Ascending aorta (tissue), 2 donors: ENCODE results near the gene AP5M1. TPM values are rescaled to one million over a fixed set of nuclear protein-coding genes. Genes with fewer than 3 reads are reported as not detected.

Experiments
- DNase-seq, 2 donors: peaks; one replicate each; pipeline ENCODE4 v3.0.0-alpha.2; 2019; ENCODE audit warnings: low spot score in 2 of 2
- H3K27ac ChIP-seq, 2 donors: fragments of 200-600 bp; sonication (generic); one replicate each; pipeline ENCODE4 v1.5.1; 2016 to 2017; ENCODE audit warnings: mild to moderate bottlenecking in 1 of 2
- H3K27me3 ChIP-seq: fragments of 200-600 bp; sonication (generic); one replicate; pipeline ENCODE4 v1.5.1; 2017
- H3K36me3 ChIP-seq, 2 donors: fragments of 200-600 bp; sonication (generic); one replicate each; pipeline ENCODE4 v1.5.1; 2016
- H3K4me1 ChIP-seq, 2 donors: fragments of 200-600 bp; sonication (generic); one replicate each; pipeline ENCODE4 v1.5.1; 2016 to 2017; ENCODE audit warnings: mild to moderate bottlenecking in 1 of 2
- H3K4me3 ChIP-seq, 2 donors: fragments of 200-600 bp; sonication (generic); one replicate each; pipeline ENCODE4 v1.5.1; 2016 to 2017; ENCODE audit warnings: mild to moderate bottlenecking in 1 of 2
- H3K9me3 ChIP-seq, 2 donors: fragments of 200-600 bp; sonication (generic); one replicate each; pipeline ENCODE4 v1.5.1; 2016
- intact Hi-C: fragments of 100-400 bp; cut with DNase I; formaldehyde crosslinking; loops from one replicate; pipeline ENCODE4 v1.15.1; 2023
- total RNA-seq: library from RNA; depleted of rRNA; stranded (reverse); fragments of >200 nt; gene quantifications from one replicate; pipeline ENCODE4 v1.1.0, GENCODE V29; 2016
- TF ChIP-seq, protein P1 (sequence below), 3 experiments: fragments of 200-600 bp in 2 of 3; fragments of 450-650 bp in 1 of 3; sonication (generic) in 2 of 3; IDR thresholded peaks; one replicate each; pipeline ENCODE4 v1.5.1; 2016 to 2019; ENCODE audit warnings: antibody characterized with exemption in 3 of 3, mild to moderate bottlenecking in 1 of 3, moderate library complexity in 1 of 3

The AP5M1 gene
- total RNA-seq, 1 donor from 2014 or later, result 6.2 TPM

DNA sequence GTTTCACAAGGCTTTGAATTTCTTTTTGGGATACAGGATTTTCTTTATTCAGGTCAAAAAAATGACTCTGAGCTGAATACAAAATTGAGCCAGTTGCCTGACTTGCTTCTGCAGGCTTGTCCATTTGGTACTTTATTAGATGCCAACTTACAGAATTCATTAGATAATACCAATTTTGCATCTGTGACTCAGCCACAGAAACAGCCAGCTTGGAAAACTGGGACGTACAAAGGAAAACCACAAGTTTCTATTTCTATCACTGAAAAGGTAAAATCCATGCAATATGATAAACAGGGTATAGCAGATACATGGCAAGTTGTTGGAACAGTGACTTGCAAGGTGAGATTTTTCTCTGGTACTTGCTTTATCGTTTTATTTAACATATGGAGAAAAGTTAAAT, 5.8 kb downstream of the AP5M1 start:
- Histone ChIP-seq H3K27ac (no peak overlapping the region), H3K4me3 (no peak overlapping the region), H3K36me3 (peaks cover 0 to 14% of the 10 kb centered on the region in 2 donors), H3K4me1 (peaks cover 6 to 20% of the 10 kb centered on the region in 2 donors), H3K27me3 (no peaks in the 10 kb centered on the region), H3K9me3 (no peaks in the 10 kb centered on the region)
- TF ChIP-seq, protein P1, sequence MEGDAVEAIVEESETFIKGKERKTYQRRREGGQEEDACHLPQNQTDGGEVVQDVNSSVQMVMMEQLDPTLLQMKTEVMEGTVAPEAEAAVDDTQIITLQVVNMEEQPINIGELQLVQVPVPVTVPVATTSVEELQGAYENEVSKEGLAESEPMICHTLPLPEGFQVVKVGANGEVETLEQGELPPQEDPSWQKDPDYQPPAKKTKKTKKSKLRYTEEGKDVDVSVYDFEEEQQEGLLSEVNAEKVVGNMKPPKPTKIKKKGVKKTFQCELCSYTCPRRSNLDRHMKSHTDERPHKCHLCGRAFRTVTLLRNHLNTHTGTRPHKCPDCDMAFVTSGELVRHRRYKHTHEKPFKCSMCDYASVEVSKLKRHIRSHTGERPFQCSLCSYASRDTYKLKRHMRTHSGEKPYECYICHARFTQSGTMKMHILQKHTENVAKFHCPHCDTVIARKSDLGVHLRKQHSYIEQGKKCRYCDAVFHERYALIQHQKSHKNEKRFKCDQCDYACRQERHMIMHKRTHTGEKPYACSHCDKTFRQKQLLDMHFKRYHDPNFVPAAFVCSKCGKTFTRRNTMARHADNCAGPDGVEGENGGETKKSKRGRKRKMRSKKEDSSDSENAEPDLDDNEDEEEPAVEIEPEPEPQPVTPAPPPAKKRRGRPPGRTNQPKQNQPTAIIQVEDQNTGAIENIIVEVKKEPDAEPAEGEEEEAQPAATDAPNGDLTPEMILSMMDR (IDR thresholded peaks at IDR 0.05), result no peak
- DNase-seq, result no peak
- intact Hi-C loops, result no loop called here

DNA sequence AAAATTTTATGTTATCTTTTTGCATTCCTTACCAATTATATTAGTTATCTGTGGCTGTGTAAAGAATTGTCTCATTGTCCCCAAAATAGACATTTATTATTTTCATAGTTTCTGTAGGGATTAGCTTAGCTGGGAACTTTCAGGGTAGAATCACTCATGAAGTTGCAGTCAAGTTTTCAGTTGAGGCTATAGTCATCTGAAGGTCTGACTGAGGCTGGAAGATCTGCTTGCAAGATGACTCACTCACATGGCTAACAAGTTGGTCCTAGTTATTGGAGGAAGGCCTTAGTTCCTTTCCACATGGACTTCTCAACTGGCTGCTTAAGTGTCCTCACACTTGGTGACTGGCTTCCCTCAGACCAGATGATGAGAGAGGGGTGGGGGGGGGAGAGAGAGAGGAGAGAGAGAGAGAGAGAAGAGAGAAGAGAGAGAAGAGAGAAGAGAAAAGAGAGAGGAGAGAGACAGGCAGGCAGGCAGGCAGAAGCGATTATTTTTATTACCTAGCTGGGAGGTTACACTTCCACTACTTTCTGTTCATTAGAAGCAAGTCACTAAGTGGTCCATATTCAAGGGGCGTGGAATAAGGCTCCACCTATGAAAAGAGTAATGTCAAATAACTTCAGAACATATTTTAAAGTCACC, 6.4 kb downstream of the AP5M1 start:
- H3K9me3 ChIP-seq, result no peaks in the 10 kb centered on the region
- no peak overlapping the region for H3K4me3 ChIP-seq
- H3K27me3 ChIP-seq, result no peaks in the 10 kb centered on the region
- H3K4me1 ChIP-seq, result peaks cover 6 to 16% of the 10 kb centered on the region in 2 donors
- TF ChIP-seq, protein P1 (IDR thresholded peaks at IDR 0.05), result no peak
- intact Hi-C loops, result loop anchor here (1.0 kb wide), 1 partner anchor 12 kb away; no protein-coding TSS in a partner anchor
- H3K36me3 ChIP-seq, result peaks cover 0 to 15% of the 10 kb centered on the region in 2 donors
- no peak for DNase-seq
- no peak overlapping the region for H3K27ac ChIP-seq

DNA sequence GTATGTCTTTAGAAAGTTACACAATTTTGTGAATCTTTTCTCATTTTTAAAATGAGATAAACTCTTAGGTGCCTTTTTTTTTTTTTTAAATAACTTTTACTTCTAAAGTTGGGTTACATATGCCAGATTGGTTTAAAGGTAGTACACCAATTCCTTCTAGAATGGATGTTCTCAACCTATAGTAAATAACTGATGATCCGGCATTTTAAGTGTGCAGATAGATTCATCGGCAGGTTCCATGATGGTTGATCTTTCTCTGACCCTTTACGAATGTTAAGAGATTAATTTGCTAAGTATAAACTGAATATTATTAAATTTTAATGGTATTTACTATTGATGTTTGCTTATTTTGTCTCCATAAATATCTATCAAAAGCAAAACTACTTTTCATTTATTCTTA, 8.3 kb downstream of the AP5M1 start:
- no peaks in the 10 kb centered on the region for H3K27me3 ChIP-seq
- no peak overlapping the region for H3K4me3 ChIP-seq
- no peaks in the 10 kb centered on the region for H3K9me3 ChIP-seq
- H3K4me1 ChIP-seq, result peaks cover 0 to 4% of the 10 kb centered on the region in 2 donors
- TF ChIP-seq, protein P1 (IDR thresholded peaks at IDR 0.05), result no peak
- H3K36me3 ChIP-seq, result peaks cover 3 to 27% of the 10 kb centered on the region in 2 donors
- no peak overlapping the region for H3K27ac ChIP-seq
- DNase-seq, result no peak
- intact Hi-C loops, result no loop called here

DNA sequence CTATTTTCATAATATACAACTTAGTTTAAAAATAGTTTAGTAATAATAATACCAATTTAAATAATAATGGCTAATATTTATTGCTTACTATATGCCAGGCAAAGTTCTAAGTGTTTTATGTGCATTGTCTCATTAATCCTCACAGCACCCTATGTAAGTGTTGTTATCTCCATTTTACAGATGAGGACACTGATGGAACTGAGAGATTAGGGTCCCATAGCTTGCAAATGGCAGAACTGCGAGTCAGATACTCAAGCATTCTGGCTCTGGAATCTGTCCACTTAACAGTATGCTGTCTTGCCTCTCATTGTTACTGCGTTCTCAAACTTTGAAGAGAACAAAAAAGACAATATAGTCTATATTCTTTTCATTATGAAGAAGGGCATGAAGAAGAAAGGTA, 19.0 kb downstream of the AP5M1 start:
- TF ChIP-seq, protein P1 (IDR thresholded peaks at IDR 0.05), result no peak
- Histone ChIP-seq H3K9me3 (no peaks in the 10 kb centered on the region), H3K27ac (no peak overlapping the region), H3K27me3 (no peaks in the 10 kb centered on the region), H3K4me3 (no peak overlapping the region), H3K36me3 (peaks cover 27 to 36% of the 10 kb centered on the region in 2 donors), H3K4me1 (no peaks in the 10 kb centered on the region)
- intact Hi-C loops, result no loop called here
- no peak for DNase-seq

DNA sequence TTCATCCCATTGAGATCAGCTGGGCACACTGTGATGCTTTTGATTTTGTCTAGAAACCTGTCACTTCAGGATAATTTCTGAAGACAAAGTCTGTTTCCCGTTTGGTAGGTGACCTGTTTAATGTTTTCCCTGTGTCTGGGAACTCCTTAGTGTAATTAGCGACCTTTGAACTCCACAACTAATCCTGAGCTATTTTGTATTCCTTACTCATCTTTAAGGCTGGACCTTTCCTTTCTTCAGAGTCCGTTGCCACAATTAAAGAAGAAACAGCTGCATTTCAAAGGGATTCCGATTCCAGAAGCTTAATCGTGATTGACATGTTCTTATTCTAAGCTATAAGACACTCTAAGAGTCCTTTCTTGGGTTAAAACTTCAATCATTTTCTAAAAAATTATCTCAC, 22.0 kb downstream of the AP5M1 start:
- H3K4me1 ChIP-seq, result no peaks in the 10 kb centered on the region
- intact Hi-C loops, result no loop called here
- no peaks in the 10 kb centered on the region for H3K27me3 ChIP-seq
- peaks cover 17% of the 10 kb centered on the region in 2 donors for H3K36me3 ChIP-seq
- no peaks in the 10 kb centered on the region for H3K9me3 ChIP-seq
- no peak overlapping the region for H3K27ac ChIP-seq
- H3K4me3 ChIP-seq, result no peak overlapping the region
- no peak for DNase-seq
- TF ChIP-seq, protein P1 (IDR thresholded peaks at IDR 0.05), result no peak
